Calu3 (cell line): ENCODE results near the gene RAPGEF1. TPM values are rescaled to one million over a fixed set of nuclear protein-coding genes. Genes with fewer than 3 reads are reported as not detected.

ENCODE experiments used
- BruUV-seq: library from RNA; stranded (reverse); fragments of 400-500 nt; replicated peaks from 2 replicates; lab custom pipeline; 2021; lab: Mats Ljungman, UMichigan
- CTCF ChIA-PET: fragments of 300-600 bp; sonication (Branson Sonifier 250); formaldehyde crosslinking; loops from one replicate; lab custom pipeline; 2022; ENCODE audit warnings: antibody characterized with exemption; lab: Charles Lee
- DNase-seq: peaks from one replicate; pipeline ENCODE4 v3.0.0; 2022
- H3K27ac Mint-ChIP-seq: one replicate; pipeline ENCODE4 v1.8.0; 2022; ENCODE audit warnings: mixed read lengths; ENCODE audit not compliant: unreplicated experiment
- H3K27me3 Mint-ChIP-seq: one replicate; pipeline ENCODE4 v1.8.0; 2022; ENCODE audit warnings: mixed read lengths; ENCODE audit not compliant: unreplicated experiment
- H3K36me3 Mint-ChIP-seq: one replicate; pipeline ENCODE4 v1.8.0; 2022; ENCODE audit warnings: mild to moderate bottlenecking, moderate library complexity, mixed read lengths; ENCODE audit not compliant: insufficient read depth, unreplicated experiment
- H3K4me1 Mint-ChIP-seq: one replicate; pipeline ENCODE4 v1.8.0; 2022; ENCODE audit warnings: mild to moderate bottlenecking, low read depth, mixed read lengths; ENCODE audit not compliant: unreplicated experiment
- H3K4me3 Mint-ChIP-seq: one replicate; pipeline ENCODE4 v1.8.0; 2022; ENCODE audit warnings: mild to moderate bottlenecking, low read depth, moderate library complexity, mixed read lengths; ENCODE audit not compliant: unreplicated experiment
- H3K9me3 Mint-ChIP-seq: one replicate; pipeline ENCODE4 v1.8.0; 2022; ENCODE audit warnings: low read depth, mixed read lengths; ENCODE audit not compliant: unreplicated experiment
- intact Hi-C: fragments of 100-400 bp; cut with micrococcal nuclease; formaldehyde crosslinking; loops from one replicate; pipeline ENCODE4 v1.10.0; 2022; ENCODE audit not compliant: unreplicated experiment
- total RNA-seq: library from RNA; stranded (reverse); gene quantifications from 2 replicates; pipeline ENCODE4 v1.2.3, GENCODE V29; 2022
- TF ChIP-seq, protein P1 (sequence below): fragments of 200-600 bp; IDR thresholded peaks from one replicate; pipeline ENCODE4 v1.8.0; 2022; ENCODE audit warnings: antibody characterized with exemption; ENCODE audit not compliant: unreplicated experiment

The RAPGEF1 gene
- total RNA-seq, 1 experiment from 2014 or later = 32.5 TPM

GRCh38 chr9:131621551-131622358 lies 118.1 kb downstream of the RAPGEF1 start:
- intact Hi-C loops = no loop called here
- BruUV-seq = no TSS peak
- H3K36me3 Mint-ChIP-seq = peaks cover 11% of the 10 kb centered on the region
- no peaks in the 10 kb centered on the region for H3K9me3 Mint-ChIP-seq
- TF ChIP-seq, protein P1, sequence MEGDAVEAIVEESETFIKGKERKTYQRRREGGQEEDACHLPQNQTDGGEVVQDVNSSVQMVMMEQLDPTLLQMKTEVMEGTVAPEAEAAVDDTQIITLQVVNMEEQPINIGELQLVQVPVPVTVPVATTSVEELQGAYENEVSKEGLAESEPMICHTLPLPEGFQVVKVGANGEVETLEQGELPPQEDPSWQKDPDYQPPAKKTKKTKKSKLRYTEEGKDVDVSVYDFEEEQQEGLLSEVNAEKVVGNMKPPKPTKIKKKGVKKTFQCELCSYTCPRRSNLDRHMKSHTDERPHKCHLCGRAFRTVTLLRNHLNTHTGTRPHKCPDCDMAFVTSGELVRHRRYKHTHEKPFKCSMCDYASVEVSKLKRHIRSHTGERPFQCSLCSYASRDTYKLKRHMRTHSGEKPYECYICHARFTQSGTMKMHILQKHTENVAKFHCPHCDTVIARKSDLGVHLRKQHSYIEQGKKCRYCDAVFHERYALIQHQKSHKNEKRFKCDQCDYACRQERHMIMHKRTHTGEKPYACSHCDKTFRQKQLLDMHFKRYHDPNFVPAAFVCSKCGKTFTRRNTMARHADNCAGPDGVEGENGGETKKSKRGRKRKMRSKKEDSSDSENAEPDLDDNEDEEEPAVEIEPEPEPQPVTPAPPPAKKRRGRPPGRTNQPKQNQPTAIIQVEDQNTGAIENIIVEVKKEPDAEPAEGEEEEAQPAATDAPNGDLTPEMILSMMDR = no peak
- H3K4me1 Mint-ChIP-seq = peaks cover 10% of the 10 kb centered on the region
- DNase-seq = no peak
- H3K4me3 Mint-ChIP-seq = no peak overlapping the region
- CTCF ChIA-PET = interaction anchor here (1.0 kb wide), 1 partner anchor 13 kb away, joined by 3 read pairs; no protein-coding TSS in a partner anchor
- H3K27me3 Mint-ChIP-seq = no peaks in the 10 kb centered on the region
- H3K27ac Mint-ChIP-seq = no peak overlapping the region

- no peak for DNase-seq
These were observed 118.9 kb downstream of the RAPGEF1 start for GRCh38 chr9:131620764-131621520.

DNA sequence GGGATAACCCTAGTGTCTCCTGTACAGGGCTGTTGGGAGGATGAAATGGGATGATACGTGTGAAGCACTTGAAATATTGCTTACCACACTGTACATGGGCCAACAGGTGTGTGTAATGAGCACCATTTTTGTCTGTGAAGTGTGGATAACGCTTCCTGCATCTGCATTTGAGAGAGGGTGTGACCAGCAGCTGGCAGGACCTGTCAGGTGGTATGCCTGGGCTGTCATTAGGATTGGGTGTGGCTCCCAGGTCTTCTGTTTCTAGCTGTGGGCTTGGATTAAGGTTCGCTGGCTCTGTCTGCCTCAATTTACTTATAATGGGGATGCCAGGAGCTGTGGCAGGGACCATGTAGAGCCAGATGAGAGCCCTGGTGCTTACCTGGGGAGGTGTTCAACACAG lies 120.2 kb downstream of the RAPGEF1 start:
- no TSS peak for BruUV-seq
- DNase-seq = no peak
- H3K36me3 Mint-ChIP-seq = peaks cover 11% of the 10 kb centered on the region
- peaks cover 10% of the 10 kb centered on the region for H3K4me1 Mint-ChIP-seq
- intact Hi-C loops = no loop called here
- no peak overlapping the region for H3K4me3 Mint-ChIP-seq
- no peaks in the 10 kb centered on the region for H3K9me3 Mint-ChIP-seq
- CTCF ChIA-PET = no interaction called here
- TF ChIP-seq, protein P1 = no peak
- no peaks in the 10 kb centered on the region for H3K27me3 Mint-ChIP-seq
- no peak overlapping the region for H3K27ac Mint-ChIP-seq

More at GRCh38 chr9:131620764-131621520, 118.9 kb downstream of the RAPGEF1 start:
- Mint-ChIP-seq H3K9me3 (no peaks in the 10 kb centered on the region), H3K36me3 (peaks cover 11% of the 10 kb centered on the region), H3K27ac (no peak overlapping the region), H3K4me1 (peaks cover 10% of the 10 kb centered on the region), H3K4me3 (no peak overlapping the region), H3K27me3 (no peaks in the 10 kb centered on the region)
- BruUV-seq = no TSS peak
- CTCF ChIA-PET = interaction anchor here (1.0 kb wide), 1 partner anchor 12 kb away, joined by 3 read pairs; no protein-coding TSS in a partner anchor
- intact Hi-C loops = no loop called here
- TF ChIP-seq, protein P1 = no peak

DNA sequence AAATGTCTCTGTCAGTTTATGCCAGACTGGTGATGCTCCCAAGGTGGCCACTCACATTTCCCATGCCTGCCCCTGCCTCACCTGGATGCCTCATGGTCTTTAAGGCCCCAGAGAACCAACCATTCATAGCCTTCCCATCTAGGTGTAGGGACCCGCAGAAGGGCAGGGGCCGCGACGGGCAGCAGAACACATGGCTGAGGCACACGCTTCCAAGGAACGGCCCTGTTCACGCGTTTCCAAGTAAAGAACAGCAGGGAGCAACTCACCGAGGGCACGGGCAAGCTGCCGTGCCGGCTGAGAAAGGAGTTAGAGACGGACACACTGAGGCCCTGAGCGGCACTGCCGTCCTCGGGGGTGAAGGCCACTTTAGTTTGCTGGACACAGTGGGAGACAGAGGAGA lies 121.1 kb downstream of the RAPGEF1 start:
- DNase-seq = no peak
- TF ChIP-seq, protein P1 = no peak
- Mint-ChIP-seq H3K4me3 (no peak overlapping the region), H3K27ac (no peak overlapping the region), H3K27me3 (no peaks in the 10 kb centered on the region), H3K9me3 (no peaks in the 10 kb centered on the region), H3K4me1 (peaks cover 10% of the 10 kb centered on the region), H3K36me3 (peaks cover 11% of the 10 kb centered on the region)
- CTCF ChIA-PET = no interaction called here
- BruUV-seq = no TSS peak
- intact Hi-C loops = no loop called here
